HG02571 (cell line): ENCODE results near the gene FAM72C.
"Not testable (repeated sequence)": the region's sequence is repeated elsewhere in the genome, so short reads cannot be mapped to it uniquely, and the experiment has no call there.

ENCODE experiments used
- ATAC-seq: cut with Tn5 transposase; IDR thresholded peaks from one replicate; pipeline ENCODE4 v1.9.1; 2021; ENCODE audit warnings: mild to moderate bottlenecking, moderate library complexity; ENCODE audit not compliant: unreplicated experiment

The FAM72C gene

DNA sequence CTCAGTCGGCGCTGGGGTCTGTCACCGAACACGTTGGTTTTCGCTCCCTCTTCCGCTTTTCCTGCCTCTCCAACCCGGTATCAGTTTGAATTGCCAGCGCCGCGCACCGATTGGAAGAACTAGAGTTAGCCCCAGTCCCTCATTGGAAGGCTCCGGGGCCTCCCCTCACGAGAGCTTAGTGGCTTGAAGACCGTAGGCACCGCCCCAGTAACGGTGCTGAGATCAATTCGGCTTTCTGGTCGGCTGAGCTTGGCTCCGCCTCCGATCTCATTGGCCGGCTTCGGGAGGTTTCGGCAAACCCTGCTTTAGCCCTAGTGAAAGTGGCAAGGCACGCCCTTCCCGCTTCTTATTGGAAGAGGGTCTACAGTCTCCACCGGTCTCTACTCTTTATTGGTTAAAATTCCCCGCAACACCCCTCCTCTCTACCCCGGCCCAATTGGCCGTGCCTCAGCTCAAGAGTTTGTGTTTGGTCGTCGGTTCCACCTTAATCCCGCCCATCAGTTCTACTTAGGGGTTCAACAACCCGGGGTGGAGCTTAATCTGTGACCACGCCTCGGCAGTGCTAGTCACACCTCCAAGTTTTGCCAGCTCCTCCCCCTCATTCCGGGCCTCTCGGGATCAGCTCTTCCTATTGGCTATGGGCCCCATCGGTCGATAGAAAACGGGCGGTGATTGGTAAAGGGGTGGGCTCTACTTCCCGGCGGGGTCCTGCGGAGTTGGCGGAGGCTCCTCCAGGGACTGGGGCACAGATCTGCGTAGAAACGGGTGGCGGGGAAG, at the start of gene FAM72C:
Gene FAM72C (minus strand): TSS at position 63 of the 777 bp plus-strand sequence. CDS start 845 bp downstream, outside the sequence.
- ATAC-seq = peak; percentile 81

DNA sequence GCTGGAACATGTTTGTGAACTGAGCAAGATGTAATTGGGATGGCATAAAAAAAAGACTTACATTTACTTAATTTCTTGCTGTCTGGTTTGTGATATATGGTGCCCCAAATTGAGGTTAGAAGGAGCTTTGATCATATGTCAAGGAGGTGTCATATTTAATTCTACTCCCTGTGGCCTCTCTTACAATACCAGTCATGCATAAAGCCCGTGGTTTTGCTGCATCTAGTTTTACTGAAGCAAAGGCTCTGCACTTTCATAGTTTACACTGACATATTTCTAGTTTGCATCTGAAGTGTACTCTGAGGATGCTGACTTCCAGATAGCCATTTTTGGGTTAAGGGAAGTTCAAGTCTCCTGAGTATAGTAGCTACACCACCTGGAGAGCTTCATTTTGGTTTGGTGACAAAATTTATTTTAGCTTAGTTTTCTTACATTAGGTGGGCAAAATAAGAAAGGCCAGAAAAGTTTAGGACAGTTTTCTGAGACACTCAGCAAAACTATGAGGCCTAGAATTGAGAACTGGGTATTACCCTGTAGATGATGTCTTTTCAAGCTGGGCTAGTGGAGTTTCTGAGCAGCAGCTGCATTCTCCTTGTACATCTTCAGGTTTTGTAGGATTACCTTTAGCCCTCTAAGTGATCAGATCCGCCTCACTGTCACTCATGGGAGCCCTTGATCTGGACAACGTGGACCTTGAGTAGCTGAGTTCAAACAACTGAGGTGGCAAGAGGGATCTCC, 48.4 kb upstream of the FAM72C start:
- ATAC-seq = not testable (repeated sequence)

DNA sequence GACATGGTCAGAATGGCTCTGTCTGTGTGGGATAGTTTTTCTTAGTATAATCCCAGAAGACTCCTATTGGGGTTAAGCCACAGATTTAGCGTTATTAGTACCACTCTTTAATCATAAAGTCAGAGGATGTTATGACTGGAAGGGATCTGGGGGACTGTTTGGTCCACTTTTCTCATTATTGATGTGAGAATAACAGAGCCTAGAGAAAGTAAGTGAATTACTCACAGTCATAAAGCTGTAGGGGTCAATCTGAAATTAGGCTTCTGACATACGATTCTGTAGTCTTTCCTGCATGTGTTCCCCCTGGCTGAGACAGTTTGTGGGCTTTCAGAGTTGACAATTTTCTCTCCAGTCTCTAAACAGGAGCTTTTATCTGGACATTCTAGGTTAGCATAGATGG, 47.3 kb upstream of the FAM72C start:
- not testable (repeated sequence) for ATAC-seq

DNA sequence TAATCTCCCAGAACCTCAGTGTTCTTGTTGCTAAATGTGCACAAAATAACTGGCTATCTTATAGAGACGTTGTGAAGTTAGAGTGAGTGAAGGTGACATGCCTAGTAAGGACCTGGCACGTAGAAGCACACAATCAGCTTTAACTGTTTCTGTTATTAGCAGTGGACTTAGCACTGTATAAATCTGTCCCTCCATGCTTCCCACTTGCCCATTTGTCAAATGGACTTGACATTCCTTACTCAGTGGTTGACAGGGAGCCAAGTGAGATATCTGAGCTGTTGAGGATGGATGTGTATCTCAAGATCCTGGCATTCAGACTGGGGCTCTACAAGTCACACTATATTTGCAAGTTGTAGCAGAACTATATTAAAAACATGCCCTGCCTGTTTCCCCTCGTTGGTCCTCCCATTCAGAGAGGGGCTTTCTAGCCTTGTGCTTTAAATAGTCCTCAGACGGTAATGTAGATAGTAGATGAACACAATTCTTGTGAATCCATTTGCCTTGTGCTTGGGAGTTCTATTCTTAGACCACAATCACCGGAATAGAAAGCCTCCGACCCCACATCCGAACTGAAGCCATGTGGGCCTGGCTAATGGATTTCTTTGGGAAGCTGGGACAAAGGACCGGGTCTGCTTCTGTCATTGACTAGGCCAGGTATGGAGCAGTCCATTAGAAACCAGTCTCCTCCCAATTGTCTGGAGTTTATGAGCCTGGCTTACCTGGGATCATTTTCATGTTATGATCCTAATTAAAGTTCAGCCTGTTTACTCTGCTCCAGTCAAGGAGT, 43.6 kb upstream of the FAM72C start:
- not testable (repeated sequence) for ATAC-seq

DNA sequence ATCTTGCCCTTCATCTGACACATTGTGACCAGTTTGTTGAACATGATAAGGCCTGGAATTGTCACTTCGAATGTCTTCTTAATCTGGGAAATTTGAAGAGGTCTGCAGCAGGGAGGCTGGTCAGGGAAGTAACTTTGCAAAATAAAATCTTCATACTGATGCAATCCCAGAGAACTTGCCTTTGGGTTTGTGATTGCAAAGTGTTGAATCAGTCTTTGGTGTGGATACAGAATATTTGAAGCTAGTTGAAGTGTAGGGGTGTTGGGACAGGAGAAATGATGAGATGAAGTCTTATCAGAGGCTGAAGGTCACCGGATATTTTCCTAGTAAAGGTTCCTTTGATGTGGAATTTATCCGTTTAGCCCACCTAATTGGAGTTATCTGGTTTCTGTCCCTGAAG, 42.7 kb upstream of the FAM72C start:
- not testable (repeated sequence) for ATAC-seq

DNA sequence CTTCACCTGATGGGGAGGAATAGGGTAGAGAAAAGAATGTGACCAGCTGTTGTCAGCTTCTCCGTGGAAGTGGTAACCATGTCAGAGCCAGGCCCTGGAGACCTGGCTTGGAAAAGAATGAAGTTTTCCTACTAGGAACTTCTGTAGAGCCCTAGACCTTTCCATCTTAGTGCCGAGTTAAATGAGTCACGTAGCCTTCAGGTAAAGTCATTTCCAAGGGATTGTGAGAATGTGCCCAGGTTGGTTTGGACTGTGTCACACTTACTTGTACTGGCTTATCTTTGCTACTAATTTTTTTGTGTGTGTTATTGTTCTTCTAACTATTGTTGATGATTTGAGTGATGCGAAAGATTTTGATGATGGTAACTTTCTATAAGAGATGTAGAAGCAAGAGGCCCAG, 42.3 kb upstream of the FAM72C start:
- not testable (repeated sequence) for ATAC-seq

DNA sequence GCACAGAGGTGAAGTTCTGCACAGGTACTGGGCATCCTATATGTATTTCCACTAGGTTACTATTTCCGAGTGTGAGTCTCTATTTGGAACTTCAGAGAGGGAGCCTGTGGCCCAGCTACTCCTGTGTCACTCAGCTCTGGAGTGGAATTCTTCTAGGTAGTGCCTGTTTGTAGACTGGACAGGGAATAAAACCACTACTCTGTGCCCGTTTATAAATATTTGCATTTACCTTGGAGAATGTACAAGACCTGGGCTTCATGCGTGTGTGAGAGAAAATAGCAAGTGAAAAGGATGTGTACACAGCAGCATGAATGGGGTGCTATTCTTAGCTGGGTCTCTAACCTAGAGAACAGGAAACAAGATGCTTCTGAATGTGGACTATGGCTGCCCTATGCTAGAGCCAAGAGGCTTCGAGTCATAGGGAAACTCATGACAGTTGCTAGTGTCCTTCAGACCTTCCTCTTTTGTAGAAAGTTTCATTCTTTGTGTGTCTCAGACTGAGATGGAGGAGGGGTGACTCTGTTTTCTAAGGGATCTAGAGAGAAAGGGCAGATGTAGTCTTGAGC, 40.5 kb upstream of the FAM72C start:
- peak; percentile 94 for ATAC-seq

DNA sequence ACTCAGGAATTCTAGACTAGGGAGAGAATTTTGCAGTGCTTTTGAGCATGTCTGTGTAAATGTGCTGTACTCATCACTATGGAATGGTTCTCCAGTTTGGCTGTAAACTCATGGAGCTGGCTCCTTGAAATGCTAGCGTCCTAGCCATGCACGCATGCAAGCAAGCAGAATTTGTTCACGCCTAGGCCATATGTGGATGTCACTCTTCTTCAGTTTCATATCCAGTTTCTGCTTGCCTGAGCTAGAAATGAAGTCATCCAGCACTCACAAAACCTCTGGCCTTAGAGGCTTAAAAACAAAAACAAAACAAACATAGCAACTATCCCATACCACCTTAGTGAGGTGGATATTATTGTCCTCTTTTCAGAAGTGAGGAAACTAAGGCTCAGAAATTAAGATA, 37.6 kb upstream of the FAM72C start:
- not testable (repeated sequence) for ATAC-seq

DNA sequence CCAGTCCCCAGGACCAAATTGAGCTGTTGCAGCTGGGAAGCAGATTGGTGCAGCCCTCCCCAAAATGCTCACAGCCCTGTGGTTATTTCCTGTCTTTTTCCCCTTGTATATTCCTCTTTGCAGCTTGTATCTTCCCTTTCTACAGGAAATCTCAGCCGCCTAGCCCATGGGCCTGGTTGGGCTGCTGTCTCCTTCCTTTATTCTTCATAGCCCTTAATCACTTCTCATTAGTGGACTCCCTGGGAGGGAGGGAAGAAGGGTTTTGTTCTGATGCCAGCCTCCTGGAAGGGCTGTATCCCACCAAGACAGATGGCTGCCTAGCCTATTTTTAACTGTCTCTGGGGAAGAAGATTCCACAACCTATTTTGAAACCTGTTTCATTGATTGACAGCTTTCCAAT, 32.5 kb upstream of the FAM72C start:
- ATAC-seq = not testable (repeated sequence)

DNA sequence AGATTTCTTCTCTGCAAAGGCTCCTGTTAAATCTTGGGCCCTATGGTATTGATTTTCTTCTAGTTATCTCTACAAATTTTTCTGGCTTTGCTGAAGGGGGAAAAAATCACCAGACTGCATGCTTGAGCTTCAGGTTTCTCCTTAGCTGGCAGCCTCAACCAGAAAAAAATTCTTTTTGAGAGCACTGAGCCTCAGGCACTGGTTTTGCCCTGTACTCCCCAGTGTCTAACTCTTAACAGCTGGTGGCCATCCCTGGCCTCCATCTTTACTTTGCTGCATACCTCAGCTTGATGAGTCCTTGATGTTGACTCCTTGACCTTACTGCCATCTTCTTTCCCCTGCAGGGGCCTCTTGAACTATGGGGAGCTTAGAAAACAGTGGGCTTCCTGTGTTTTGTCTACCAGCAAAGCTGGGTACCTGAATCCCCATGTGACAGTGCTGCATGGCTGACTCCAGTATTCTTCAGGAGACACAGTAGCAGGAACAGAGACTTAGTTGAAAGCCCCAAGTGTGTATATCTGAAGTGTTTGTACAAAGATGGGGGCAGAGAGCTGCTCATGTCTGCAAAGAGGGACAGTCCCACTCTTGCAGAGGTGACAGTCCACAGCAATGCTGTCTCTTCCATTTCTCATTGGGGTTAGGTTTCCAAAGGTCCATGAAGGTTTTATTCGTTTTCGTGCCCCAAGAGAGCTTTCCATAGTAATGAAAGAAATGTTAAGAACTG, 31.7 kb upstream of the FAM72C start:
- ATAC-seq = not testable (repeated sequence)

DNA sequence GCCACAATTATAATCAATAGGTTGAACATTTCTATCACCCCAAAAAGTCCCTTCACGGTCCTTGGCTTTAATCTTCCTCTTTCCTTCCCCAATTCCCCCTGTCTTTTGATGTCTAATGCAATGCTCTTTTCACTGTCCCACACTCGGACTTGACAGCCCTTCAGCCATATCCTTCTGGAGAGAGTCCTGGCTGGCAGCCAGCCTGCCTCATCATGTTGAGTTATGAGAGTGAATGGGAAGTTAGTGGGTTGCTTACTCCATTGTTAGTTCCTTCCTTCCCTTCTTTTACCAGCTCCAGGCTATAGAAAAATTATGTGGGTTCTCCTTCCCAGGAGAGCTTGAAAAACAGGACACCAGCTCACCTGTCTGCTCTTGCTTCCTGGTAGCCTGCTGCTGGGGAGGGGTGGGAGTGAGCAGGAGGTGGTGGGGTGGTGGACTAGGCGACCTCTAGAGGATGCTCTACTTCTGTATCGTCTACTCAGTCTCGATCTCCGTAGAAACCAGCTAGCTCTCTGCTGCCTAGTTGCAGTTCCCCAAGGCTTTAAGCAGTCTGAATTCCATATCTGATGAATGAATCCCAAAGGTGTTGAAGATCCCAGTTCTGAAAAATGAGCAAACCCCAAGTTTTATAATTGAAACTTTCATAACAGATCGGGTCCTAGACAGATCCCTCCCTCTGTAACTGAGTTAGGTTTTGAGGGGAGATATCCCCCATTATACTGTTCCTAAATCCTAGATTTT, 30.5 kb upstream of the FAM72C start:
- not testable (repeated sequence) for ATAC-seq

DNA sequence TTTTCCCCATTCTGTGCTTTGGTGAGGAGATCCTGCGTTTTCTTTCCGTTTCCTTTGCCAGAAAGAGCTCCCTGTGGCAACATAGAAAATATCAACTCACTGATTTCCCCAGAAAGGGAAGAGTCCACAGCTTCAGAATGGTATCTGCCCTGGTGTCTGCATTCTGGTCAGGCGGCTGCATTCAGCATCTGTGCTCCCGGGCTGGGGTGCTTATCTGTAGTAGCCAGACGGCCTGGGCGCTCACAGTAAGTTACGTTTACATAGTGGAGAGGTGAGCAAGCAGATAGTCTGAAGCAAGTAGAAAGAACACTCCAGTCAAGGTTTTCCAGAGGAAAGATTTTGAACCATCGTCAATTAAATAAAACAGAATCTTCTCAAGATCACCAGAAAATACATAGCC, 29.3 kb upstream of the FAM72C start:
- ATAC-seq = not testable (repeated sequence)

DNA sequence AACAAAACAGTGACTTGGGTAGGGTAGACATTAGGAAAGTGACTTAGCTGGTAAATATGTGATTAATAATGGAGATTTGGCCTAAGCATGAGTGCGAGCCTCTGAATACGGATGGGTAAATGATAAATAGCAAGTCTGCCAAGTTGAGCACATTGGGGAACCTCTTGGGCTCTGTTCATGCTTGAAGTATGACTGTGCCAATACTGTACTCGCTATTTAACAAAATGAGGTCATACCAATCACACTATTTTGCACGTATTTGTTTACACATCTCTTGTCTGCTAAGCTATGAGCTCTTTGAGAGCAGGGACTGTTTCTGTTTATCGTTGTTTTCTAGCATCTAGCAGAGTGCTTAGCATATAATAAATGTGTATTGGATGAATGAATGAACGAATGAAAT, 24.2 kb upstream of the FAM72C start:
- ATAC-seq = not testable (repeated sequence)

DNA sequence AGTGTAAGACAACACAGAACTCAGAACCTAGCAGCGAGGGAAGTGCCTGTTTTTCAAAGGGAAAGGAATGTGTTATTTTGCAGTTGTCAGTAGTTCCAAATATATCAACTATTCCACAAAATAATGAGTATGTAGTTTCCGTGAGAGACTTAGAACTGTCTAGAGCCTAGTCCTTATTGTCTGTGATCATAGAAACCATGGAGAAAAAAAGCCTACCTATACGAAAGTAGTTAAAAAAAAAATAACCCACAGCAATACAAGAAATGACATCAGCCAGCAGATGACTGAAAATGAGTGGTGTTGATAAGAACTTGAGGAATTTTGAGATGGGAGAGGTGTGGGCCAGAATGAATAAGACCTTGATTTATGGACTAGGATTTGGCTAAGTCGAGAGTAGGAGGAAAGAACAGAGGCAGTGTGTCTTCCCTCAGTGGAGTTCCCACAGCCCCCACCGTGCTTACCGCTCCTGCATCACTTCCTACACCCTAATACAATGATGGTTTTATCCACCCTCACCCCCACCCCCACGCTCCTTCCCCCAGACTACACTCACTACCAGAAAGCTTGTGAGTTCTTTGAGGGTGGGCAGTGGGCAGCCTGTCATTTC, 21.6 kb upstream of the FAM72C start:
- not testable (repeated sequence) for ATAC-seq

DNA sequence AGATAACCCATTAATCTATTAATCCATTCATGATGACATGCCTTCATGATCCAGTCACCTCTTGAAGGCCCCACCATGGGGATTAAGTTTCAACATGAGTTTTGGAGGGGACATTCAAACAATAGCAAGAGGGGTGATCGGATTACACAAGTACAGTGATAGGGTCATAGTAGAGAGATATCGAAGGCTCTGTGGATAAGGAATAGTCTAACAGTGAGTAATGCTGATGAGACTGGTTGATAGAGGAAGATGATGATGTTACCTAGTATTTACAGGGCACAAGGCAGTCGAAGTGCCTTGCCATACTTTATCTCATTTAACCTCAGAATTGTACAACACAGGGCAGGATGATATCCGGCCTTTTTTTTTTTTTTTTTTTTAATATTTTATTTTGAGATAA, 18.9 kb upstream of the FAM72C start:
- not testable (repeated sequence) for ATAC-seq

DNA sequence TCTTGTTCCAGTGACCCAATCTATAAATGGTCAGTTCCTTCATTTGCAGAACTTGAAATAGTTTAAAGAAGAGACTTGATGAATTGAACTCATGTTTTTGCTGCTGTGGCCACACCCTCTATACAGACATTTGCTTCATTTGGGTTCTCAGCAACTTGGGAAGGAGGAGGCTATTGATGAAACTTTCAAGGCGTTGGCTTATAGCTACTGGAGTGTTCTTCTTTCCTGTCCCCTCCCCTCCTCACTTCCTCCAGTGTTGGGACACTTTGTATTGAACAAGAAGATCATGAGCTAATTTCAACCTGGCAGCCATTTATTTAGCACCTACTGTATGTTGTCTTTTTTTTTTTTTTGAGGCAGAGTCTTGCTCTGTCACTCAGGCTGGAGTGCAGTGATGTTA, 17.9 kb upstream of the FAM72C start:
- ATAC-seq = not testable (repeated sequence)

DNA sequence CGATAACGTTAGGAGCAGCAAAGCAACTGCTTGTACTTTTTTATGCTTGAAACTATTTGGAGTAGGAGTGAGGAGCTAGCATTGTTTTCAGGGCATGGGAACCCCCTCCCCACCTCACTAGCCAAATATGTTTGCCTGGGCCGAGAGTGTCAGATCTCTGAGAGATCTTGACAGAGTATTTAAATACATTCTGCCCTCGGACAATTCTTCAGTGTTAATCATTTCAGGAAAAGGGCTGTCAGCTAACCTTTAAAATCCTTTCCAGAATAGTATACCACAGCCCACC, 17.6 kb upstream of the FAM72C start:
- not testable (repeated sequence) for ATAC-seq

DNA sequence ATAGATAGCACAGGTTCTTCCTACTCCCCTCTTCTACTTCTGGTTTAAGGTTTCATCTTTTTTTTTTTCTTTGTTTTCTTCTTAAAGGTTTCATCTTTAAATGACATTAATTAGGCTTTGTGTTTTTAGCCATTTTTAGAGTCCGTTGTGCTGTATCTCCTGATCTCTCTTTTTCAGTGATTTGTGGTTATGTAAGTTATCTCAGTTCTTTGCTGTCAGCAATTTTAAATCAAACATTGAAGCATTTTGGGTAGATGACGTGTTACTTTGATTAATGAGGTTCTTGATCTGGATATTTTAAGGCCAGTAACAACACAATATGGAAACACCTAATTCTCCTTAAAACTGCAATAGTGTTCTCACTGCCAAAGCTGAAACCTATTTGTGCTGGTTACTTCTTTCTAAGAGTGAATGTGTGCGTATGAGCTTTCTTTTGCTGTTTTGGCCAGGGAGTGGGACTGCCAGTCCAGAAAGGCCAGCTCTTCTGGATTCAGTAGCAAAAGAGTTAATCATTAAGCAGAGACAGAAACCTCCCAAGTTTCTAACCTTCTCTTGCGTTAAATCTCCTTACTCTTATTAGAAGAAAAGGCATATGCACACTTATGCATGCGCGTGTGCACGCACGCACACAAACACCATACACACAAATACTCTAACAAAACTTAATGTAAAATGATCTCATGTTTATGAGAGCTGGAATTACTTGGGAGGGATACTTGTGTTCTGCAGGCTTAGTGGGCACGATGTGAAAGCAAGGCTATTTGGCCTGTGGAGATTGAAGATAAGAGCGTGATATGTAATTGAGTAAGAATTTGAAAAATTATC, 17.0 kb upstream of the FAM72C start:
- ATAC-seq = not testable (repeated sequence)

DNA sequence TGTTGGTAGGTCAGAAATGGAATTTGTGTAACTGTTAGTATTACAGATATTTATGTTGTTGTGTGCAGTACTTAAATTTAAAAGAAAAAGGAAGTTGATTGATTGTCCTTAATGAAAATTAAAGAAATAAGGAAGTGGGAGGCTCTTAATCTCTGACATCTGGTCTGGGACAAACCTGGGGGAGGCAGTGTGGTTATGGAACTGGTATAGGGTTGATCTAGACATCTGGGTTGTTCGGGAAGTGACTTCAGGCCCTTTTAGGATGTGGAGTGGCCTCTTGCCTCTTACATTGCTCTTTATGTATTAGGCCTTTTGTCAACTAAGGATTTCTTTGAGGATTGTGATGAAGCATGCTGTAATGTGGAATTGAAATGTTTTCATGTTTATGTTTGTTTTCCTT, 16.1 kb upstream of the FAM72C start:
- not testable (repeated sequence) for ATAC-seq
